GM12874 (cell line): ENCODE results near the gene PITX2.

ENCODE experiments used
- CTCF ChIP-seq: IDR thresholded peaks from 2 replicates; pipeline ENCODE4 v1.5.1; 2011; ENCODE audit warnings: low read depth, mild to moderate bottlenecking, control low read depth, low read length, moderate library complexity; ENCODE audit not compliant: insufficient read depth

Gene PITX2

GRCh38 chr4:110630688-110631402 lies 8.0 kb upstream of the PITX2 start:
- no peak for TF ChIP-seq CTCF

GRCh38 chr4:110629780-110630687 lies 7.2 kb upstream of the PITX2 start:
- no peak for TF ChIP-seq CTCF

GRCh38 chr4:110629214-110629754 lies 6.4 kb upstream of the PITX2 start:
- no peak for TF ChIP-seq CTCF

- TF ChIP-seq CTCF = no peak
These were observed 5.9 kb upstream of the PITX2 start for GRCh38 chr4:110628663-110629213.

GRCh38 chr4:110627977-110628662 lies 5.2 kb upstream of the PITX2 start:
- no peak for TF ChIP-seq CTCF

GRCh38 chr4:110626532-110627153 lies 3.8 kb upstream of the PITX2 start:
- TF ChIP-seq CTCF = no peak
